ENCODE data around the gene PABPN1L.
A peak's percentile ranks its signal among the peaks of the same experiment; 100 is the strongest.

The PABPN1L gene

GRCh38 chr16:88853325-88853941, 13.0 kb downstream of the PABPN1L start:
- DNase-seq (ENCODE audit: insufficient read length, low spot score) (no peak), FAIRE-seq (no peak)

GRCh38 chr16:88851616-88852015, 14.8 kb downstream of the PABPN1L start:
- FAIRE-seq, result no peak
- DNase-seq (ENCODE audit: insufficient read length, low spot score), result no peak

GRCh38 chr16:88850531-88851199, 15.8 kb downstream of the PABPN1L start:
- no peak for FAIRE-seq

DNA sequence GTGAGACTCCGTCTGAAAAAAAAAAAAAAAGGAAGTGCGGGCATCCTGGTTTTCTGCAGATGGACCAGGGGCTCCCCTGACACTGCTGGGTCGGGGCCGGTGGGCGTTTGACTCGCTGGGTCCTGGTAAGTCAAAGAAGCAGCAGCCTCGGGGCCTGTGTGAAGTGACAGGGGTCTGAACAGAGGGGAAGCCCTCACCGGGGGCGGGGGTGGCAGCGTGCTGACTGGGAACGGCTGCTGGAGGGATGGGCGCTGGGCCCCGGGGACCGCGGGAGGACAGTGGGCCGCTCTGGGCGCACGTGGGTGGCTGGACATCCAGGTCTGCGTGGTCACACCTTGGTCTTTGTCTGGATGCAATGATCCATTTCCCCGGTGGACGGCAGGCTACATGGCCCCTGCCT, 17.9 kb downstream of the PABPN1L start:
- no peak for DNase-seq (ENCODE audit: insufficient read length, low spot score)
- no peak for FAIRE-seq

More at GRCh38 chr16:88850531-88851199, 15.8 kb downstream of the PABPN1L start:
- no peak for DNase-seq (ENCODE audit: insufficient read length, low spot score)

DNA sequence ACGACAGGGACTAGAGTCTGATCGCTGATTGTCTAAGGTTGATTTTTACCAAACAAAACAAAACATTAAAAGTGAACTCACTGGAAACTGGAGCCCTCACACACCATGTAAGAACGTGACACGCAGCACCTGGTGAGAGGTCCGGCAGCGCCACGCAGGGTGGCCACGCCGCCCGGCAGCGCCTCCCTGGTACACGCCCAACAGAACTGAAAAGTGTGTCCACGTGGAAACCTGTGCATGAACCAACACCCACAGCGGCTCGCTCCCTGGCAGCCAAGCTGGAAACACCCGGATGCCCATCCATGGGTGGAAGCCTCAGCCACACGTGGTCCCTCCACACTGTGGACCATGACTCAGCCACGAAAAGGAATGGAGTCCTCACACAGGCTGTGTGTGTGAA, 18.8 kb downstream of the PABPN1L start:
- DNase-seq (ENCODE audit: insufficient read length, low spot score) (no peak), FAIRE-seq (no peak)

DNA sequence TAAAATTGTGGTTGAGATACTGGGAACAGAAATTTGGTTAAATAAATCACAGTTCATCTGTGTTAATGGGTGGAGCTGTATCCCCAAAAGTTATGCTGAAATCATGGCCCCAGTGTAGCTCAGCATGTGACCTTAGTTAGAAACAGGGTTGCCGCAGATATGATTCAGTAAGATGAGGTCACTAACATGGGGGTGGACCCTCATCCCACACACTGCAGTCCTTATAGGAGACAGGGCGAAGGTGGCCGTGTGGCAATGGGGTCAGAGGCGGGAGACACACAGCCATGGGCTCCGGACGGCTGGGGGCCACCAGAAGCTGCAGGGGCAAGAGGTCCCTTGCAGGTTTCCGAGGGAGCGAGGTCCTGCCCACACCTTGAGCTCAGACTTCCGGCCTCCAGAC, 20.4 kb downstream of the PABPN1L start:
- FAIRE-seq (no peak), DNase-seq (ENCODE audit: insufficient read length, low spot score) (no peak)

DNA sequence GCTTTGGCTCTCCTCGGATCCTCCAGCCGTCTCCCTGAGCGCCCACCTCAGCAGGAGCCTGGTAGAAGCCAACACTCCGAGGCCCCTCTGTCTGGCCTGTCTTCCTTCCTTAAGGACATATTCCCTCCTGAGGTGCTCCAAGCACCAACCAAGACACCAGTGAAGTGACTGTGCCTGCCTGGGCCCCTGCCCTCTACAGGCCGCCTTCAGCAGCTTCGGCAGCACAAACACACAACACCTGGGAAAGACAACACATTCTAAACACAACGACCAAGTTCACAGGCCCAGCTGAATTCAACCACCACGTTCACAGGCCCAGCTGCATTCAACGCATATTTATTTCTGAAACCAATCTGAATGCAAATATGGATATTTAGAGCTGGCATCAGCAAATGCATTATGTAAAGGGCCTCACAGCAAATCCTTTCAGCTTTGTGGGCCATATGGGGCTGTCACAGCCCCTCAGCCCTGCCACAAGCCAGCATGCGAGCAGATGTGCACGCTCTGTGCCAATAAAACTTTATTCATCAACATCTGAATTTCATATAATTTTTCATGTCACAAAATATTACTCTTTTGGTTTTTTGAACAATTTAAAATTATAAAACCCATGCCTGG, 21.9 kb downstream of the PABPN1L start:
- DNase-seq (ENCODE audit: insufficient read length, low spot score) (no peak), FAIRE-seq (no peak)

DNA sequence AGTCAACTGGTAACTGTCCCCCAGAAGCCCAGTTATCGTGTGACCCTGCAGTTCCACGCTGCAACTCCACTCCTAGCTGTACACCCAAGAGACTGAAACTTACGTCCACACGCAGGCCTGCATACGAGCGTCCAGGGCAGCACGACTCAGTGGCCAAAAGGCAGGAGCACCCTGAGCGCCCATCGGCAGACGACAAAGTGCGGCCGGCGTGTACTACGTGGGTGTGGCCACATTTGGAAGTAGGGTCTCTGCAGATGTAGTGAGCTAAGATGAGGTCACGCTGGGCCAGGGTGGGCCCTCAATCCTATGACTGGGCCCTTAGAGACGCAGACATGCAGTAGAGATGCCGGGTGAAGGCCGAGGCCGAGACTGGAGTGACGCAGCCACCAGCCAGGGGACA, 23.2 kb downstream of the PABPN1L start:
- no peak for DNase-seq (ENCODE audit: insufficient read length, low spot score)

GRCh38 chr16:88842806-88843205, 23.7 kb downstream of the PABPN1L start:
- DNase-seq (ENCODE audit: insufficient read length, low spot score) (no peak), FAIRE-seq (no peak)

More for the DNA sequence above, 23.2 kb downstream of the PABPN1L start:
- FAIRE-seq, result no peak

- FAIRE-seq (no peak), DNase-seq (ENCODE audit: insufficient read length, low spot score) (no peak)
Observed at GRCh38 chr16:88842308-88842756, 24.1 kb downstream of the PABPN1L start.

DNA sequence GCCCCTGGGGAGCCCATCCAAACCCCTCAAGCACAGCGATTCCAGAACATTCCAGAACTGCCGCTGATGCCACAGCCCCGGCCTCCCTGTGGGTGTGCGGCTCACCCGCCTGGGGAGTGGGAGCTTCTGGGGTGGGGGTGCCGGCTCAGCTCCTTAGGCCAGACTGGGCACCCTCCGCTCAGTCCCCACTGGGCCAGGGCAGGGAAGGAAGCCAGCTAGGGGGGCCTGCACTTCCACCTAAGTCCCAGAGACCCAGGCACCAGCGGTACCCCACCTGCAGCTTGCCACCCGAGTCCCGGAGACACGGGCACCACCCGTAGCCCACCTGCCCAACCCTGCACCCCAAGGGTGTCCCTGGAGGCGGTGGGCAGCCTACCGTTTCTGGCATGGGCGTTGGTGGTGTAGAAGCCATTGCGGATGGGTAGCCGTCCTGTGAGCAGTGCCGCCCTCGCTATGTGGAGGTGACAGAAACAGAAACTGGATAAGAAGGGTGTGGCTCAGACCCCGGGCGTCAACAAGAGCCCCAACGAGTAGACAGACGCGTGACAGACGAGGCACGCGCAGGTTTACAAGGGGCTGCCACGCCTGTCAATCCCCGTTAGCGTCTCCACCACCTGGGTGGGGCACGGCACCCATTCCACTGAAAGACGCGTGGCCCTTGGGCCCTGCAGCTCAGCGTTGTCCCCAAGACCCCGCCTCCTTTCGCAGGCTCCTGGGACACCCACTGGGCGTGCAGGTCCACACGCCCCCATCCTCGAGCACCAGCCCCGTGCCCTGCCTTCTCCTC, 24.7 kb downstream of the PABPN1L start:
- DNase-seq (ENCODE audit: insufficient read length, low spot score), result no peak
- no peak for FAIRE-seq

- no peak for DNase-seq (ENCODE audit: insufficient read length, low spot score)
- no peak for FAIRE-seq
Observed at GRCh38 chr16:88840600-88841215, 25.8 kb downstream of the PABPN1L start.

- FAIRE-seq, result no peak
- DNase-seq (ENCODE audit: insufficient read length, low spot score), result no peak
Observed at GRCh38 chr16:88839745-88840599, 26.5 kb downstream of the PABPN1L start.

DNA sequence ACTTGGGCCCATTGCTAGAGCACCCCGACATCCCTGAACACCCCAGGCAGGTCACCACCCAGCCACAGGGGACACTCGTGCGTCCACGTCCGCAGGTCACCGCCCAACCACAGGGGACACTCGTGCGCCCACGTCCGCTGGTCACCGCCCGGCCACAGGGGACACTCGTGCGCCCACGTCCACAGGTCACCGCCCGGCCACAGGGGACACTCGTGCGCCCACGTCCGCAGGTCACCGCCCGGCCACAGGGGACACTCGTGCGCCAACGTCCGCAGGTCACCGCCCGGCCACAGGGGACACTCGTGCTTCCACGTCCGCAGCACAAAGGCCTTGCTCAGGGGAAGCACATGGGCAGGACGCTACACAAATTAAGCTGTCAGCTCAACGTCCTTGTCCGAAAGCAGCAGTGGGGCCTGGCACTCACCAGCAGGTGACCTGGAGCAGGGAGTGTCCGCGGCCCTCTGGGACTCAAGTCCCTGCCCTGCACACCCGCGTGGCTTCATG, 27.4 kb downstream of the PABPN1L start:
- no peak for DNase-seq (ENCODE audit: insufficient read length, low spot score)
- no peak for FAIRE-seq

GRCh38 chr16:88838566-88838965, 27.9 kb downstream of the PABPN1L start:
- DNase-seq (ENCODE audit: insufficient read length, low spot score), result no peak
- no peak for FAIRE-seq

DNA sequence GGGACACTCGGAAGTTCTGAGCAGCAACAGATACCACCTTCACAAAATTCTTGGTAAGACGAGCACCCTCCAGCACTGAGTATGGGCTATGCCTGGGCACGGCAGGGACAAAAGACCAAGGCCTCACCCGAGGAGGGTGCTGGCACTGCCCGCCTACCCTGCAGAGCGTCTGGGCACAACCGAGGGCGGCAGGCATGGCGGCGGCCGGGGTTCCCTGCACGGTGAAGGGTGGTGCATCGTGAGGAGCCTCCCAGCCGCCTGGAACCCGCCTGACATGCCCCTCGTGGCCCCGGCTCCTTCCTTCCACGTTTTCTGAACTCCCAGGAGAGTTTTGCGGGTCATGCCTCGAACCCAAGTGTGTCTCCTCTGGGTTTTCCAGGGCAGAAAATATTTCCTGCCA, 28.7 kb downstream of the PABPN1L start:
- DNase-seq (ENCODE audit: insufficient read length, low spot score) (no peak), FAIRE-seq (no peak)

DNA sequence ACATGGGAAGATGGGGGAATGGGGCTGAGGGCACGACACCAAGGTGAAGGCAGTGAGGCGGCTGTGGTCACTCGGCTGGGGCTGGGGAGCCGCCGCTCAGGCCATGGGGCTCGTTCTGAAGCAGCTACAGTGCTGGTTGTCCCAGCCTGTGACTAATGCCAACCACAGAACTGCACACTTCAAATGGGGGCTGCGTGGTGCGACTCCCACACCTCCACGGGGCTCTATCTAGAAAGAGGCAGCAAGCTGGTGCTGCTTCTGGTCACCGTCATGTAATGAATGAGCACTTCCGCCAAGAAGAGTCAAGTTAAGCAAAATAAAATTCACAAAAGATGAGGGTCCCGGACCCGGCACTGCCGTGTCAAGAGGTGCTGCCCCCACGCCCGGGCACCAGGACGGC, 29.7 kb downstream of the PABPN1L start:
- FAIRE-seq (no peak), DNase-seq (ENCODE audit: insufficient read length, low spot score) (no peak)

DNA sequence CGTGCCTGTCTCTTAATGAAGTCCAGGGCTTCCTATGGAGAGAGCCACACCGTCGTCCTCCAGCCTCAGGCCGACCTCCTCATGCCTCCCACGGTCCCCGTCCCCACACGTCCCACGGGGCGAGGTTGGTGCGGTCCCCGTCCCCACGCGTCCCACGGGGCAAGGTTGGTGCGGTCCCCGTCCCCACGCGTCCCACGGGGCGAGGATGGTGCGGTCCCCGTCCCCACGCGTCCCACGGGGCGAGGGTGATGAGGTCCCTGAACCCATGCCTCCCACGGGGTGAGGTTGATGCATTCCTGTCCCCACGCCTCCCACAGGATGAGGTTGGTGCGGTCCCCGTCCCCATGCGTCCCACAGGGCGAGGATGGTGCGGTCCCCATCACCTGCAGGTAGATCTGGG, 30.6 kb downstream of the PABPN1L start:
- DNase-seq (ENCODE audit: insufficient read length, low spot score) (no peak), FAIRE-seq (no peak)

DNA sequence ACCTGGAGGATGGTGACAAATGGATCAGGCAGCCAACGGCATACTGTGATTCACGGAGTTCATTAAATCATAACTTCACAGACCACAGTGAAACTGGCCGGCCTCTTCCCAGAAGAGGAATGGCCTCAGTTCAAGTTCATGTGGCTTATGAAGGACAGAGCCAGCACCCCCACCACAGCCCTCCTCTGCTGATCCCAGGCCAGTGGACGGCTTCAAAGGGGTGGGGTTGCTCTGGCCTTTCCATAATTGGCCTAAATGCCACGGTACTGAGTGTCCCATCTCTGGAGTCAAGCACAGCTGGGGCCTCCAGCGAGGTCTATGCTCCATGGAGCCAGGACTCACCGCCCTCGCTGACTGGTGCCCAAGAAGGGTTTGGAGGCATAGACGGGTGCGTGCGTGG, 31.1 kb downstream of the PABPN1L start:
- FAIRE-seq (peak; percentile 52), DNase-seq (ENCODE audit: insufficient read length, low spot score) (no peak)

- FAIRE-seq (no peak), DNase-seq (ENCODE audit: insufficient read length, low spot score) (no peak)
Observed at GRCh38 chr16:88834670-88835069, 31.8 kb downstream of the PABPN1L start.
